Mesendoderm (in vitro differentiated cells): ENCODE results near the gene EDEM3.
A peak's percentile ranks its signal among the peaks of the same experiment; 100 is the strongest.

Experiments used
- DNase-seq: peaks from one replicate; pipeline ENCODE4 v3.0.0; 2013
- H2AK5ac ChIP-seq: 2 replicates; pipeline ENCODE4 v1.6.1; 2013; ENCODE audit warnings: low read length, inconsistent platforms
- H2BK120ac ChIP-seq: 2 replicates; pipeline ENCODE4 v1.6.1; 2013; ENCODE audit warnings: low read depth, mild to moderate bottlenecking, low read length, moderate library complexity, mixed read lengths
- H2BK15ac ChIP-seq: replicated peaks from 2 replicates; pipeline ENCODE4 v1.6.1; 2013; ENCODE audit warnings: low read depth, mild to moderate bottlenecking, moderate library complexity
- H2BK5ac ChIP-seq: 2 replicates; pipeline ENCODE4 v1.6.1; 2013; ENCODE audit warnings: low read length, inconsistent platforms
- H3K18ac ChIP-seq: 2 replicates; pipeline ENCODE4 v1.6.1; 2013; ENCODE audit warnings: mild to moderate bottlenecking, low read length, mixed read lengths
- H3K23ac ChIP-seq: one replicate; pipeline ENCODE4 v1.6.1; 2013; ENCODE audit warnings: low read length
- H3K27ac ChIP-seq: 2 replicates; pipeline ENCODE4 v1.5.1; 2013; ENCODE audit warnings: low read depth, mild to moderate bottlenecking, inconsistent platforms, low read length, moderate library complexity
- H3K27me3 ChIP-seq: 2 replicates; pipeline ENCODE4 v1.6.1; 2013; ENCODE audit warnings: low read length, control low read depth, mild to moderate bottlenecking, inconsistent platforms; ENCODE audit not compliant: insufficient read depth, poor library complexity
- H3K36me3 ChIP-seq: 2 replicates; pipeline ENCODE4 v1.6.1; 2013; ENCODE audit warnings: low read length, inconsistent platforms; ENCODE audit not compliant: control insufficient read depth, insufficient read depth
- H3K4ac ChIP-seq: one replicate; pipeline ENCODE4 v1.6.1; 2013; ENCODE audit warnings: low read depth, mild to moderate bottlenecking, low read length, moderate library complexity
- H3K4me1 ChIP-seq: 2 replicates; pipeline ENCODE4 v1.6.1; 2013; ENCODE audit warnings: low read depth, low read length, inconsistent platforms; ENCODE audit not compliant: control insufficient read depth
- H3K4me2 ChIP-seq: 2 replicates; pipeline ENCODE4 v1.6.1; 2013; ENCODE audit warnings: low read length
- H3K4me3 ChIP-seq: 2 replicates; pipeline ENCODE4 v1.5.1; 2013; ENCODE audit warnings: mild to moderate bottlenecking, low read length
- H3K56ac ChIP-seq: one replicate; pipeline ENCODE4 v1.6.1; 2013; ENCODE audit warnings: low read length
- H3K79me1 ChIP-seq: 2 replicates; pipeline ENCODE4 v1.6.1; 2013; ENCODE audit warnings: low read length, inconsistent platforms
- H3K79me2 ChIP-seq: 2 replicates; pipeline ENCODE4 v1.6.1; 2013; ENCODE audit warnings: mild to moderate bottlenecking, low read length; ENCODE audit not compliant: control insufficient read depth, insufficient read depth
- H3K9ac ChIP-seq: 2 replicates; pipeline ENCODE4 v1.6.1; 2013; ENCODE audit warnings: low read length, inconsistent platforms
- H4K5ac ChIP-seq: one replicate; pipeline ENCODE4 v1.6.1; 2013; ENCODE audit warnings: low read length
- H4K8ac ChIP-seq: one replicate; pipeline ENCODE4 v1.6.1; 2013; ENCODE audit warnings: low read depth, mild to moderate bottlenecking, control low read depth, low read length, moderate library complexity
- WGBS: extraction: QIAGEN DNeasy Blood & Tissue Kit; methylation state at CpG from one replicate; pipeline ENCODE4 v1.1.7; 2013; ENCODE audit warnings: low lambda C conversion rate, missing lambda C conversion rate; ENCODE audit not compliant: insufficient coverage; ENCODE audit errors: extremely low coverage; 5-methylcytosine and 5-hydroxymethylcytosine counted together

Gene EDEM3

DNA sequence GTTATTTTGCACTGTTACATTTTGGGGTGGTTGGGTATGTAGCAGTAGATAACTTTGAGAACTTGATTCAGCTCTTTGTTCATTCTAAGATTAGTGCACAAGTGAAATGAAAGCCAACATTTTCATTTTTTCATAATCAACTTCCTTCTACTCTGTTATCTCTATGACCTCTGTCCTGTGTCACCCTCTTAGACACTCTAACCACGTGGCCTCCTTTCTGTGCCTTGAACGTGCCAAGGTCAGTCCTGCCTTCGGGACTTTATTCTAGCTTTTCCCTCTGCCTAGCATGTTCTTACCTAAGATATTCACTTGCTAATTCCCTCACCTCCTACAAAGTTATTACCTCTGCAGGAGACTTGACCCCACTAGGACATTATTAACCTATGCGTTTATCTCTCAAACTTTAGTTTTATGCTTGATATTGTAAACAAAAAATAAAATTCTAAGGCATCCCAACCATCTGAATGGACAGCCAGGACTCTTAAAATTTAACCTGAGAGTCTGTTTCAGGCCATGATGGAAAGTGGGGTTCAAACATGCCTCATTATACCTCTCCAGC is 19.2 kb upstream of the EDEM3 start:
- no peak overlapping the region for H3K18ac ChIP-seq
- no peak overlapping the region for H3K4ac ChIP-seq
- H2BK15ac ChIP-seq = no peak overlapping the region
- H3K9ac ChIP-seq = no peak overlapping the region
- H3K27ac ChIP-seq = no peak overlapping the region
- H3K79me1 ChIP-seq = no peaks in the 10 kb centered on the region
- no peak overlapping the region for H4K8ac ChIP-seq
- no peak overlapping the region for H2BK5ac ChIP-seq
- no peak overlapping the region for H2BK120ac ChIP-seq
- H2AK5ac ChIP-seq = no peak overlapping the region
- no peaks in the 10 kb centered on the region for H3K27me3 ChIP-seq
- H3K79me2 ChIP-seq = no peaks in the 10 kb centered on the region
- no peak overlapping the region for H3K23ac ChIP-seq
- no peak for DNase-seq
- H3K56ac ChIP-seq = no peak overlapping the region
- WGBS = no CpG with 5 or more reads among the region's 4 CpGs
- no peak overlapping the region for H3K4me3 ChIP-seq
- no peak overlapping the region for H3K4me2 ChIP-seq
- H3K4me1 ChIP-seq = no peaks in the 10 kb centered on the region
- no peaks in the 10 kb centered on the region for H3K36me3 ChIP-seq
- no peak overlapping the region for H4K5ac ChIP-seq

DNA sequence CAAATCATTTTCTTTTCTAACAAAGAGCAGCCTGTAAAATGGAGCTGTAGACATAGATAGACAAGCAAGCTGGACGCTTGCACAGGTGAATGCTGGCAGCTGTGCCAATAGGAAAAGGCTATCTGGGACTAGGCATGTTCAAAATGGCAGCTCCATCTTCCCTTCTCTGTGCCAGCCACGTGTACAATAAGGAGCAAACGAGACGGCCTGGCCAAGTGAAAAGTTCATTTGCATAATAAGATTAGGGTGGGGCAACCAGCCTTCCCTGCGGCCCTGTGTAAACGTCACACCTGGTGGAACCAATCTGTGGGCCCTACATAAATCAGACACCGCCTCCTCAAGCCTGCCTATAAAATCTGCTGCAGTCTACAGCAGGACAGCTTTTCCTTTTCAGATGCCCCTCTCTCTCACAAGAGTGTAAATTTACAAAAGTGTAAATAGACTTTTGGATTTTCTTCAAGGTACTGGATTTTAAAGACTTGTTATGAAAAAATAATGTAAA is 16.6 kb upstream of the EDEM3 start:
- Histone ChIP-seq H3K4me2 (no peak overlapping the region), H2BK5ac (no peak overlapping the region), H4K5ac (no peak overlapping the region), H3K18ac (no peak overlapping the region), H3K27ac (no peak overlapping the region), H3K4ac (no peak overlapping the region), H2BK15ac (no peak overlapping the region), H3K56ac (no peak overlapping the region), H3K9ac (no peak overlapping the region), H3K23ac (no peak overlapping the region), H3K79me1 (no peaks in the 10 kb centered on the region), H2BK120ac (no peak overlapping the region), H3K4me3 (no peak overlapping the region), H3K36me3 (no peaks in the 10 kb centered on the region), H4K8ac (no peak overlapping the region), H3K27me3 (no peaks in the 10 kb centered on the region), H2AK5ac (no peak overlapping the region), H3K79me2 (no peaks in the 10 kb centered on the region), H3K4me1 (no peaks in the 10 kb centered on the region)
- no CpG with 5 or more reads among the region's 7 CpGs for WGBS
- DNase-seq = peak; percentile 28

DNA sequence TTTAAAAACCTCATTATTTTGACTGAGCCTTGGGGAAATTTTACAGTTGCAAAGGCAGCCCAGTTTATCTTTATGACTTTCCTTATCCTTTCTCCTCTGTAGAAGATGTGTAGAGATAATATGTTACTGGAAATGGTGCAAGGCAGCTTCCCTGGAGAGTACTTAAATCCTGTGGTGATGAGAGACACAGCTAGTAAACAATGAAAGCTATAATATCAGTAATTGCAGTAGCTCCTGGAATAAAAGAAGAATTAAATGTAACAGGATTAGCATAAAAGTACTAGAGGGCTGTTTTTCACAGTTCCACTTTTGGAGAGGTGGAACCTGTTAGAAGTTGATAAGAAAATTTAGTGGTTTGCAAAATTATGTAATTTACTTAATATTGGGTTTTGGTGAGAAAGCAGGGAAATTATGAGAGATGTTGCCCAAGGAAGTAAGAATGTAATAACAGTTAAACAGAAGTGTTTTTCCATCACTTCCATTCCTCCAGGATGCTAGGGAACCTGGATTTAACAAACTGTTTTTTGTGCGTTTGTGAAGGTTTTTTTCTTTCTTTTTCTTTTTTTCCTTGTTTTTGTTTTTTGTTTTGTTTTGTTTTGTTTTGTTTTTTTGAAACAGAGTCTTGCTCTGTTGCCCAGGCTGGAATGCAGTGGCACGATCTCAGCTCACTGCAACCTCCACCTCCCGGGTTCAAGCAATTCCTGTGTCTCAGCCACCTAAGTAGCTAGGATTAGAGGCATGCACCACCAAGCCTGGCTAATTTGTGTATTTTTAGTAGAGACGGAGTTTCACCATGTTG is 15.7 kb upstream of the EDEM3 start:
- DNase-seq = no peak
- no peaks in the 10 kb centered on the region for H3K27me3 ChIP-seq

DNA sequence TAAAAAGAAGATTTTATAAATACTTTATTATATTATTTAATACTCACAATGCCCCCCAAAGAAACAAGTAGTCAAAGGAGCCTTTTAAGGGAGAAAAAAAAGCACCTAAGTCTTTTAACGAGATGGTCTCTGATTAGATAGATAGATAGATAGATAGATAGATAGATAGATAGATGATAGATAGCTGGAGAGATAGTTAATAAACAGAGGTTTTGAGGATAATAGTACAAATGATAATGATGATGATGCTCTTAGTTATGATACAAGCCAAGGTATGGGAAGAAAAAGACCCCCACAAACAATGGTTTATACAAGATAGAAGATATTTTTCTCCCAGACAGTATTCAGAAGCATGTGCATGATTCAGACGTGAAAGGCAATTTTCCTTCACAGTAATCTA is 14.6 kb upstream of the EDEM3 start:
- no peak overlapping the region for H3K4me2 ChIP-seq

More for the DNA sequence above, 15.7 kb upstream of the EDEM3 start:
- H3K4ac ChIP-seq = no peak overlapping the region
- no peak overlapping the region for H4K5ac ChIP-seq
- no peaks in the 10 kb centered on the region for H3K36me3 ChIP-seq
- no peak overlapping the region for H3K23ac ChIP-seq
- H2AK5ac ChIP-seq = no peak overlapping the region
- H2BK120ac ChIP-seq = no peak overlapping the region
- no peak overlapping the region for H3K4me3 ChIP-seq
- no peak overlapping the region for H2BK15ac ChIP-seq
- H2BK5ac ChIP-seq = no peak overlapping the region
- no CpG with 5 or more reads among the region's 4 CpGs for WGBS
- no peak overlapping the region for H4K8ac ChIP-seq
- no peak overlapping the region for H3K9ac ChIP-seq
- H3K79me1 ChIP-seq = no peaks in the 10 kb centered on the region
- H3K56ac ChIP-seq = no peak overlapping the region
- H3K4me1 ChIP-seq = no peaks in the 10 kb centered on the region
- no peak overlapping the region for H3K4me2 ChIP-seq
- H3K27ac ChIP-seq = no peak overlapping the region
- no peaks in the 10 kb centered on the region for H3K79me2 ChIP-seq
- H3K18ac ChIP-seq = no peak overlapping the region

DNA sequence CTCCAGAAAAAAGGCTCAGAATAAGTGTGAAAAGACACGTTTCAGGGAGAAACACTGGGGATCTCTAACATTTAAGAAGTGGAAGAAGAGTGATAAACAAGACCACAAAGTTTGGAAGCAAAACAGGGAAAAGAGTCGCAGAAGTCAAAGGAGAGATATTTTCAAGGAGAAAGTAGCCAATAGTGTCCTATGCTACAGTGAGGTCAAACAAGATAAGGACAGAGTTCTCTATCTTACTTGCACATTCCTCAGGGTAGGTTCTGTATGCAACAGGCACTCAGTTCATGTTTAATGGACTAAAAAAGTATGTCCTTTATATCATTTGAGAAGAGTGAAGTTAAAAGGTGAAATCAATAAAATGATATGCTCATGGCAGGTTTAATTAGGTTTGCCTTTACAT is 13.8 kb upstream of the EDEM3 start:
- H4K5ac ChIP-seq = no peak overlapping the region
- no peak overlapping the region for H3K4me2 ChIP-seq
- no peak overlapping the region for H3K9ac ChIP-seq
- no peak overlapping the region for H2BK120ac ChIP-seq
- no peak overlapping the region for H2BK15ac ChIP-seq
- H4K8ac ChIP-seq = no peak overlapping the region
- no peaks in the 10 kb centered on the region for H3K79me2 ChIP-seq
- no peaks in the 10 kb centered on the region for H3K36me3 ChIP-seq
- DNase-seq = no peak
- H3K4me1 ChIP-seq = no peaks in the 10 kb centered on the region
- no peak overlapping the region for H3K23ac ChIP-seq
- H3K27ac ChIP-seq = no peak overlapping the region
- H2AK5ac ChIP-seq = no peak overlapping the region
- no peak overlapping the region for H3K18ac ChIP-seq
- H3K4ac ChIP-seq = no peak overlapping the region
- no peaks in the 10 kb centered on the region for H3K79me1 ChIP-seq
- no peak overlapping the region for H2BK5ac ChIP-seq
- no peak overlapping the region for H3K4me3 ChIP-seq
- no peak overlapping the region for H3K56ac ChIP-seq
- WGBS = no CpG with 5 or more reads among the region's 2 CpGs
- H3K27me3 ChIP-seq = no peaks in the 10 kb centered on the region

More for the DNA sequence above, 14.6 kb upstream of the EDEM3 start:
- Histone ChIP-seq H3K18ac (no peak overlapping the region), H3K79me1 (no peaks in the 10 kb centered on the region), H3K23ac (no peak overlapping the region), H3K79me2 (no peaks in the 10 kb centered on the region), H3K4me1 (no peaks in the 10 kb centered on the region), H3K4ac (no peak overlapping the region), H3K36me3 (no peaks in the 10 kb centered on the region), H2BK120ac (no peak overlapping the region), H3K56ac (no peak overlapping the region), H2AK5ac (no peak overlapping the region), H4K8ac (no peak overlapping the region), H4K5ac (no peak overlapping the region), H2BK15ac (no peak overlapping the region), H3K27ac (no peak overlapping the region), H2BK5ac (no peak overlapping the region), H3K9ac (no peak overlapping the region), H3K27me3 (no peaks in the 10 kb centered on the region), H3K4me3 (no peak overlapping the region)
- no peak for DNase-seq
- WGBS = no CpG with 5 or more reads among the region's 2 CpGs
